SH-SY5Y (cell line): ENCODE results near the gene ENOX2.

Source experiments
- GATA2 ChIP-seq: IDR thresholded peaks from 2 replicates; pipeline ENCODE4 v1.6.1; 2011; ENCODE audit warnings: mild to moderate bottlenecking, low read depth, low read length
- GATA3 ChIP-seq: IDR thresholded peaks from 2 replicates; pipeline ENCODE4 v1.6.1; 2011; ENCODE audit warnings: low read depth, mild to moderate bottlenecking, low read length, moderate library complexity

DNA sequence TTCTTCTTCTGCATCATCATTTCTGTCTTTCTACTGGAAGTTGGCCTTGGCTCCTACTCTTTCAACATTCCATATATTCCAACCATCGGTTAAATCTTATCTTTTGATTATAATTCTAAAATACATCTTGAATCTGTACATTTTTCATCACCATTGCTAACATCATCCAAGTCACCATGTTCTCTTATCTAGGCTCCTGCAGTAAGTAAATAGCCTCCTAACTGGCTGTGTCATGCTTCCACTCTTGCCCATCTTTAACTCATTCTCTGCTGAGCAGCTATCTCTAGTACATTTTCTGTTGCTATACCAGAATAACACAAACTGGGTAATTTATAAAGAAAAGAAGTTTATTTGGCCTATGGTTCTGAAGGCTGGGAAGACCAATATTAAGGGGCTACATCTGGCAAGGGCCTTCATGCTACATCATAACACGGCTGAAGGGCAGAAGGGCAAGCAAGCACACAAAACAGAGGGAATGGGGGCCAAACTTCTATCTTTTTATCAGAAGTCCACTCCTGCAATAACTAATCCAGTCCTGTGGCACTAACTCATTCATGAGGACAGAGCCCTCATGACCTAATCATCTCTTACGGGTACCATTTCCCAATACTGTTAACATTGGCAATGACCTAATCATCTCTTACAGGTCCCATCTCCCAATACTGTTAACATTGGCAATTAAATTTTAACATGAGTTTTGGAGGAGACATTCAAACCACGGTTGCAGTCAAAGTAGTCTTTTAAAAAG, 72.2 kb downstream of the ENOX2 start:
- TF ChIP-seq GATA2 (no peak), GATA3 (no peak)
